ACHN (cell line): ENCODE data around the gene KCNT1.

Experiments
- DNase-seq: peaks from one replicate; pipeline ENCODE4 v3.0.0-alpha.2; 2015
- in situ Hi-C: cut with HindIII; loops from 2 replicates; pipeline ENCODE4 v1.10.0; 2017; ENCODE audit warnings: low sequenced_read_pairs, low pct_ligation_motif_present, low pct_unique_long_range_greater_than_20kb

Gene KCNT1

GRCh38 chr9:135736979-135737839 is 35.2 kb downstream of the KCNT1 start:
- DNase-seq: no peak
- in situ Hi-C loops: no loop called here

GRCh38 chr9:135737840-135738521 is 36.0 kb downstream of the KCNT1 start:
- DNase-seq: no peak
- in situ Hi-C loops: no loop called here

GRCh38 chr9:135739271-135740220 is 37.6 kb downstream of the KCNT1 start:
- in situ Hi-C loops: no loop called here
- no peak for DNase-seq

- in situ Hi-C loops: no loop called here
- no peak for DNase-seq
These were observed 39.6 kb downstream of the KCNT1 start for GRCh38 chr9:135741276-135742219.

GRCh38 chr9:135743021-135743420 is 41.0 kb downstream of the KCNT1 start:
- no peak for DNase-seq
- in situ Hi-C loops: no loop called here

DNA sequence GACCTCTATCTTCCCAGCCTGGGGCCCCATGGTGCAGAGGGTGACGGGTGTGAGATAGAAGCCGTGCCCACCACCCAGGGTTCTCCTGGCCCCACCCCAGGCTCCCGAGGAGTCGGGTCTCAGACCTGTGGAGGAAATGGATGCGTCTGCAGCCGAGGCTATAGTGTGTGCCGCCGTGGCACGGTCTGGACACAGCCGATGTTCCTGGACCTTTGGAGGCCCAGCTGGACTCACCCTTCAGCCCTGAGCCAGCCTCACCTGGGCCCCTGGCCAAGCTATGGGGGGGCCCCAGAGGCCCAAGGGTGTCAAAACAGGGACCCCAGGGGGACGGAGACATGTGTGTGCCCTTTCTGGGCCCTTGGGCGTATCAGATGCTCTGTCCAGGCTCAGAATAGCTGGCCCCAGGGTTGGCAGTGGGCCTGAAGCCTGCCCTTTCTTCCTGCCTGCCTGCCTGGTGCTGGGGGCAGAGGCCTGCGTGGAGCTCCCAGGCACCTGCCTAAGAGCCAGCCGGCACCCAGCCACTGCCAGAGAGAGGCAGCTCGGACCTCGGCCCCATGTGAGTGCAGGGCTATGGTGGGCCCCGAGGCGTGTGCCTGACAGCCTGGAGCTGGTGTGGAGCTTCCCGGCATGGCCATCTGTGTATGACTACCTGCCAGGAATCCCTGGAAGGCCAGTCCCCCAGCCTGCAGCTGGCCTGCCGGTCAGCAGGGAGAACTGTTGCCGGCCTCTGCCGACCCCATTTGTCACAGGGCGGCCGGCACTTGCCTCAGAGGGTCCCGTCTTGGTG is 41.8 kb downstream of the KCNT1 start:
- in situ Hi-C loops: no loop called here
- DNase-seq: no peak

DNA sequence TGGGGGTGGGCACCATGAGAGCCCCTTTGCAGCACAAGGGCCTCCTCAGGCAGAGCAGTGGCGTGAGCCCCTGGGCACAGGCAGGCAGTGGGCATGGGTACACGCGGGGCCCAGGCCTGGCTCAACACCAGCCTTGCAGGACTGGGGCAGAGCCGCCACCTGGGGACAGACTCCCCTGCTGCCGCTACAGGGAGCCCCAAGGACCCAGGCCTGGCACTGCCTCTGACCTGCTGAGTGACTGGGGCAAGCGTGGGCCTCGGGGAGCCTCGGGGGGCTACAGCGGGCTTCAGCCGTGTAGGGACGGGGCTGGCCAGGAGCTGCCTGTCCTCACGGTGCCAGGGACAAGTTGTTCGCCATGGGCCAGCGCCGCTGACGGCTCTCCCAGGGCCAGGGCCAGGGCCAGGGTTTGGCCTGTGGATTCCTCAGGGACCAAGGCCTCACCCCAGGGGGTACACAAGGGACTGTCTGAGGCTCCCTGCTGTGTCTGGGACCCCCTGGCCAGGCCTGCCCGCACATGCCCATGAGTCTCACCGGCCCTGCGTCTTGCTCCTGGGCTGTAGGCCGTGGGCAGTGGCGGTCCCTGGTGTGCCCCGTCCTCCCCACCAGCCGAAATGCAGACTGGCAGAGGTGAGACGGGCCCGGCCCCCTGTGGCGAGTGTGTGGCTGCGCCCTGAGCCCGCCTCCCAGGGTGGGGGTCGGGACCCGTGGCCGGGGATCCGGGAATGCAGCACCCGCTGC is 42.5 kb downstream of the KCNT1 start:
- no peak for DNase-seq
- in situ Hi-C loops: no loop called here

DNA sequence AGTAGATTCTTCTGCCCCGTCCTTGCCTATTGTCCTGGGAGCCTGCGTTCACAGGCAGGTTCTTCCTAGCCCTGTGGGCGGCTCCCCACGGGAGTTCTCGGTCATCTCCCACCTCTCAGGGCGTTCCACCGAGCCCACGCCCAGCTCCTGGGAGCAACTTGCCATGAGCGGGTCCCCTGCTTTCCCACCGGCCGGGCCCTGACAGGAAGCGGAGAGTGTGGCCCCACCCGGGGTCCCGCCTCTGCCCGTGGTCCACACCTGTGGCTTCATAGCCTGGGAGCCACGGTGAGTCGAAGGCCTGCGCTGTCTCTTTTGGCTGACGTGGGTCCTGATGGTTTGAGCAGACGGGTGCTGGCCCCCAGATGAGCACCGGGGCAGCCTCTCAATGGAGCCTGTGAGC is 43.2 kb downstream of the KCNT1 start:
- in situ Hi-C loops: no loop called here
- DNase-seq: no peak

- no peak for DNase-seq
- in situ Hi-C loops: no loop called here
These were observed 43.8 kb downstream of the KCNT1 start for GRCh38 chr9:135745686-135746324.

- in situ Hi-C loops: no loop called here
- DNase-seq: no peak
These were observed 44.6 kb downstream of the KCNT1 start for GRCh38 chr9:135746565-135746964.

- in situ Hi-C loops: no loop called here
- no peak for DNase-seq
These were observed 45.3 kb downstream of the KCNT1 start for GRCh38 chr9:135747311-135747710.

DNA sequence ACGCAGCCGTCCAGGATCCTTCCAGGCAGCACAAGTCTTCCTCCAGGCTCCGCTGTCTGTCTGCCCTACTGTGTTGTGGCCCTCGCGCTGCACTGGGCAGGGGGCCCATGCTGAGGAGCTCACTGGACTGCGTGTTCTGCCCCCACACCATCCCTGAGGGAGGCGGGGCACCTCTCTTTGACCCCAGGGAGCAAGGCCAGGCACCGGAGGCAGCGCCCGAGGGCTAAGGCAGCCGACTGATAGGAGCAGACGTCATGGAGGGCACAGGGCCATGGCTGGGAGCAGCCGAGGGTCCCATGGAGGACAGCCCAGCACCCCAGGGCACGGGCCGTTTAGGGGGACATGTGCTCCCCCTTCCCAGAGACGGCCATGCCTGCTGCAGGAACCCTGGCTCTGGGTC is 46.7 kb downstream of the KCNT1 start:
- no peak for DNase-seq
- in situ Hi-C loops: no loop called here

DNA sequence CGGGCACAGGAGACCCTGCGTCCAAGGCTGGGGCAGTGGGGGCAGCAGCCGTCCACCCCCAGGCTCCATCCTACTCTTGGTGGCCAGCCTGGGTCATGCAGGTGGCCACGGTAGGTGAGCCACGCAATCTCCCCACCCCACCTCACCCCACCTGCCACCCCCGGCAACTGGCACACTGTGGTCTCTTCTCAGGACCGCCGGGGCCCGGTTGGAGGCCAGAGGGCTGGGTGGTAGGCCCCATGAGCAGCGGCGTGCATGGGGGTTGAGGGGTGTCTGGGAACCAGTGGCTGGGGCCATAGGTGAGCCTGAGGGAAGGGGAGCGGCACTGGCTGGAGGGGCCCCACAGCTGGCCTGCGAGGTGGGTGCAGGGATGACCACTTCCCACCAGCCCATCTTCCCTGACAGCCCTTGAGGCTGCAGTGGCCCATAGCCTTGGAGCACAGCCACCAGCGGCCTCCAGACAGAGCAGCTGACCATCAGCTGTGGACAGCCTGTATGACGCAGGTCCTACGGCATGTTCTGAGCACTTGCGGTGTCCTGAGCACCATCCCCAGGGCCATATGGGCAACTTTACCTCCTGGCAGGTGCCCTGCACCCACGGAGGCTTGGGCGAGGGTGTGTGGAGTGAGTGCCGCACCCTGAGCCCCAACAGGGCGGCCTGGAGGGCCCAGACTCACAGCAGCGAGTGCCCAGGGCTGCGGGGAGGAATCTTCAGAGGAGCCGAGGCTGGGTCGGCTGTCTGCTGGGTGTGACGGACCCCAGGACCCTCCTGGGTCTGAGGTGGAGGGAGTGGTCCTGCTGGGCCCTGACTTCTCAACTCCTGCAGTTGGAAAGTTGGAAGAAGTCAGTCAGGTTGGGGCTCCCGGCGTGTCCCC is 47.4 kb downstream of the KCNT1 start:
- in situ Hi-C loops: no loop called here
- no peak for DNase-seq

GRCh38 chr9:135750786-135751185 is 48.8 kb downstream of the KCNT1 start:
- in situ Hi-C loops: no loop called here
- no peak for DNase-seq

DNA sequence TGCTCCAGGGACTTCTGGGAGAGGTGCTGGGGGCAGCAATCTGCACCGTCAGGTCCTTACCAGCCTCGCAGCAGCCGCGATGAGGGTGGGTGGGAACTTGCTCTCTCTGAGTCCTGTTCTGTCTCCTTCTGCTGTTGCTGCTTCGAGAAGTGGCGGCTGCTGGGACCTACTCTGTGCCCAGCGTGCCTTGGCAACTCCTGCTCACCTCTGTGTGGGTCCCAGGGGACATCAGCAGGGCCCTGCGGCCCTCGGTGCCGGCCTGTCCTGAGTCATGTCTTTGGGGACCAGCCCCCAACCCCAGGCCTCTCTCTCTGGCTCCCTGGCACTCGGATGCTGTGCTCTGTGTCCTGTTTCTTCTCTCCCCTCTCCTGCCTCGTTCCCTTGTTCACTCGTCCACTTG is 49.5 kb downstream of the KCNT1 start:
- DNase-seq: no peak
- in situ Hi-C loops: no loop called here
